ENCODE results near the gene SPDYE17.
"Not testable (repeated sequence)": the region's sequence is repeated elsewhere in the genome, so short reads cannot be mapped to it uniquely, and the experiment has no call there.

DNA sequence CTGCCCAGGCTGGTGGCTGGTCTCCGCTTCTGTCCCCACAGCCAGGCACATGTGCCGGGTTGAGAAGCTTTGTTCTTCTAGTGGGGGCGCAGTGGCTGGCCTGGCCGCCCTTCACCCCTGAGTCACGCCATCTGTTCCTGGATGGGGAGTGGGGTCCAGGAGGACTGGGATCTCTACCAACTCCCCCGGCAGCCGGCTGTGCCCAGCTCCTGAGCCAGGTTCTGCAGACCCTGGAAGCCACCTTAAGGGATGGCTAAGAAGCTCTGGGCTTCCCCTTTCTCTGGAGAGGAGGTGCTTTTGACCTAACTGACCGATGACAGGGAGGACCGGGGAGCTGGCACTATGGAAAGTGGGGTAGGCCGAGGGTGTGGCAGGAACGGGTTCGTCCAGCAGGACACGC is 37.9 kb downstream of the SPDYE17 start:
- not testable (repeated sequence) for TF ChIP-seq RAD21 (IDR thresholded peaks at IDR 0.05; ENCODE audit: low read length); CEBPB (IDR thresholded peaks at IDR 0.05; ENCODE audit: low read depth, low read length); CTCF (conservative IDR thresholded peaks at IDR 0.05; ENCODE audit: low read depth, low read length); POLR2A (IDR thresholded peaks at IDR 0.05; ENCODE audit: low read depth, low read length); BHLHE40 (IDR thresholded peaks at IDR 0.05; ENCODE audit: low read depth, low read length); MXI1 (IDR thresholded peaks at IDR 0.05; ENCODE audit: borderline replicate concordance, low read depth, low read length); SMC3 (IDR thresholded peaks at IDR 0.05; ENCODE audit: low read depth, low read length)
- TF ChIP-seq, protein P1, sequence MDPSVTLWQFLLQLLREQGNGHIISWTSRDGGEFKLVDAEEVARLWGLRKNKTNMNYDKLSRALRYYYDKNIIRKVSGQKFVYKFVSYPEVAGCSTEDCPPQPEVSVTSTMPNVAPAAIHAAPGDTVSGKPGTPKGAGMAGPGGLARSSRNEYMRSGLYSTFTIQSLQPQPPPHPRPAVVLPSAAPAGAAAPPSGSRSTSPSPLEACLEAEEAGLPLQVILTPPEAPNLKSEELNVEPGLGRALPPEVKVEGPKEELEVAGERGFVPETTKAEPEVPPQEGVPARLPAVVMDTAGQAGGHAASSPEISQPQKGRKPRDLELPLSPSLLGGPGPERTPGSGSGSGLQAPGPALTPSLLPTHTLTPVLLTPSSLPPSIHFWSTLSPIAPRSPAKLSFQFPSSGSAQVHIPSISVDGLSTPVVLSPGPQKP (IDR thresholded peaks at IDR 0.05; ENCODE audit: borderline replicate concordance, low read depth, low read length), result not testable (repeated sequence)

Measured in IMR-90 (cell line).